HepG2 (cell line): Measurements from ENCODE around the gene PTPRD. TPM values are rescaled to one million over a fixed set of nuclear protein-coding genes. Genes with fewer than 3 reads are reported as not detected.

Source experiments
- ATAC-seq: fragments of 200-7000 bp; cut with Tn5 transposase; 3 replicates; pipeline ENCODE4 v1.9.1; 2020; ENCODE audit warnings: mild to moderate bottlenecking, moderate library complexity
- BruUV-seq: library from RNA; stranded (reverse); fragments of 400-500 nt; replicated peaks from 2 replicates; lab custom pipeline; 2021; lab: Mats Ljungman, UMichigan
- CTCF ChIA-PET: fragments of 300-600 bp; formaldehyde crosslinking; extraction: SDS; loops from one replicate; lab custom pipeline; 2021; ENCODE audit warnings: low total read pairs, inconsistent platforms, low intra/inter-chr PET ratio; lab: Yijun Ruan, JAX
- POLR2A ChIA-PET: fragments of 350-600 bp; sonication (Branson Sonifier 250); formaldehyde crosslinking; loops from one replicate; lab custom pipeline; 2020; ENCODE audit warnings: antibody characterized with exemption, inconsistent platforms; lab: Yijun Ruan, JAX
- DNase-seq: peaks from one replicate; pipeline ENCODE4 v3.0.0-alpha.2; 2015; ENCODE audit warnings: low spot score
- FAIRE-seq: peaks from 3 replicates; lab custom pipeline; 2011; peaks lifted over from hg19 to GRCh38; lab: Jason Lieb, UNC
- H2AFZ ChIP-seq: one replicate; pipeline ENCODE4 v1.6.1; 2011; ENCODE audit warnings: low read length, inconsistent platforms
- H3K27ac ChIP-seq: fragments of 300-600 bp; 3 replicates; pipeline ENCODE4 v1.8.0; 2011; ENCODE audit warnings: mixed run types, mild to moderate bottlenecking, mixed read lengths, low read length, inconsistent platforms; ENCODE audit not compliant: insufficient read depth; ENCODE audit errors: extremely low read length
- H3K27me3 ChIP-seq, 2 experiments: fragments of 200-600 bp in 1 of 2; 2 replicates in 1 of 2; 3 replicates in 1 of 2; pipeline versions ENCODE4 v1.6.0 to v1.8.0; 2011; ENCODE audit warnings: low read length in 2 of 2, mild to moderate bottlenecking in 2 of 2, moderate library complexity in 2 of 2, inconsistent platforms in 1 of 2; ENCODE audit not compliant: insufficient read depth in 2 of 2, control insufficient read depth in 1 of 2
- H3K36me3 ChIP-seq, 2 experiments: fragments of 200-600 bp in 1 of 2; replicated peaks in 1 of 2; 2 replicates in 1 of 2; 3 replicates in 1 of 2; pipeline versions ENCODE4 v1.5.1 to v1.8.0; 2011; ENCODE audit warnings: low read length in 2 of 2, inconsistent platforms in 1 of 2; ENCODE audit not compliant: insufficient read depth in 2 of 2, control insufficient read depth in 1 of 2
- H3K4me1 ChIP-seq: 2 replicates; pipeline ENCODE4 v1.5.1; 2012; ENCODE audit warnings: low read length, inconsistent platforms; ENCODE audit not compliant: insufficient read depth
- H3K4me2 ChIP-seq: 2 replicates; pipeline ENCODE4 v1.6.0; 2011; ENCODE audit warnings: low read depth, low read length, inconsistent platforms
- H3K4me3 ChIP-seq, 3 experiments: fragments of 200-600 bp in 1 of 3; sonication (generic), shearing (Covaris generic) in 1 of 3; replicated peaks in 1 of 3; 2 replicates each; pipeline ENCODE4 v1.5.1; 2011 to 2016; ENCODE audit warnings: low read length in 3 of 3, inconsistent platforms in 2 of 3, low read depth in 2 of 3, mild to moderate bottlenecking in 2 of 3, control low read depth in 1 of 3, mixed read lengths in 1 of 3; ENCODE audit not compliant: insufficient read depth in 1 of 3
- H3K79me2 ChIP-seq: one replicate; pipeline ENCODE4 v1.6.1; 2011; ENCODE audit warnings: low read length, inconsistent platforms; ENCODE audit not compliant: insufficient read depth
- H3K9ac ChIP-seq: 2 replicates; pipeline ENCODE4 v1.6.0; 2011; ENCODE audit warnings: mild to moderate bottlenecking, low read depth, low read length, inconsistent platforms; ENCODE audit not compliant: insufficient read depth
- H3K9me3 ChIP-seq: 2 replicates; pipeline ENCODE4 v1.5.1; 2012; ENCODE audit warnings: mild to moderate bottlenecking, low read length
- H4K20me1 ChIP-seq: 2 replicates; pipeline ENCODE4 v1.6.0; 2011; ENCODE audit warnings: inconsistent platforms, mild to moderate bottlenecking, low read length, moderate library complexity; ENCODE audit not compliant: insufficient read depth
- FOXO1 ChIP-seq: sonication (generic); formaldehyde crosslinking; IDR thresholded peaks from 2 replicates; pipeline ENCODE4 v1.4.0; 2020; ENCODE audit warnings: missing genetic modification reagents
- HES4 ChIP-seq: sonication (generic); formaldehyde crosslinking; IDR thresholded peaks from 2 replicates; pipeline ENCODE4 v1.9.0; 2021; ENCODE audit warnings: mild to moderate bottlenecking, missing genetic modification reagents, borderline replicate concordance
- REL ChIP-seq: sonication (generic); formaldehyde crosslinking; conservative IDR thresholded peaks from 2 replicates; pipeline ENCODE4 v1.8.0; 2022; ENCODE audit warnings: mild to moderate bottlenecking, missing genetic modification reagents, moderate library complexity
- ZNF652 ChIP-seq: IDR thresholded peaks from 2 replicates; pipeline ENCODE4 v1.6.1; 2016; ENCODE audit warnings: low read depth, borderline replicate concordance
- WGBS: methylation state at CpG from one replicate; pipeline ENCODE4 v1.1.6; 2017; ENCODE audit warnings: low lambda C conversion rate; 5-methylcytosine and 5-hydroxymethylcytosine counted together
- in situ Hi-C: cut with HindIII; loops from 2 replicates; pipeline ENCODE4 v1.10.0; 2017; ENCODE audit warnings: low pct_unique_long_range_greater_than_20kb; ENCODE audit not compliant: extremely low pct_ligation_motif_present
- intact Hi-C: fragments of 100-400 bp; cut with micrococcal nuclease; formaldehyde crosslinking; loops from one replicate; pipeline ENCODE4 v1.10.0; 2022; ENCODE audit not compliant: unreplicated experiment
- polyA plus RNA-seq, 8 experiments: library from polyadenylated mRNA; depleted of rRNA in 3 of 8; stranded (reverse) in 7 of 8; unstranded in 1 of 8; fragments of >200 nt; fragmentation: Illumina TruSeq in 4 of 8; extraction: Trizol in 4 of 8; gene quantifications; 2 replicates each; pipeline versions ENCODE4 v1.2.1 to v1.2.3, GENCODE V29; 2011 to 2016; ENCODE audit warnings: low read depth in 4 of 8, missing spikeins in 1 of 8, mixed read lengths in 1 of 8; ENCODE audit not compliant: insufficient read depth in 1 of 8
- total RNA-seq, 5 experiments: library from RNA; depleted of rRNA; stranded (reverse); fragments of >200 nt; fragmentation: Illumina TruSeq; extraction: Trizol; gene quantifications; 2 replicates each; pipeline ENCODE4 v1.2.3, GENCODE V29; 2016; ENCODE audit warnings: low read depth in 1 of 5
- TF ChIP-seq, protein P1 (sequence below): sonication (generic); formaldehyde crosslinking; IDR thresholded peaks from 2 replicates; pipeline ENCODE4 v1.5.0; 2020; ENCODE audit warnings: mild to moderate bottlenecking, missing genetic modification reagents, moderate library complexity
- TF ChIP-seq, protein P2 (sequence below): IDR thresholded peaks from 2 replicates; pipeline ENCODE4 v1.6.1; 2016; ENCODE audit warnings: missing biosample characterization, missing genetic modification reagents, low read depth

Gene PTPRD
- total and polyA plus RNA-seq, 2 of the 13 experiments (the other 11 are each of a cell fraction or from before 2014, with no cell fraction given), result 0.05 TPM; not detected in 1

- 13% methylated on average over 4 of the region's 7 CpGs for WGBS
These were observed 1939.0 kb downstream of the PTPRD start for GRCh38 chr9:8673830-8674229.

More at GRCh38 chr9:8673830-8674229, 1939.0 kb downstream of the PTPRD start:
- no peak for ATAC-seq
- in situ Hi-C loops, result no loop called here
- TF ChIP-seq, protein P1, sequence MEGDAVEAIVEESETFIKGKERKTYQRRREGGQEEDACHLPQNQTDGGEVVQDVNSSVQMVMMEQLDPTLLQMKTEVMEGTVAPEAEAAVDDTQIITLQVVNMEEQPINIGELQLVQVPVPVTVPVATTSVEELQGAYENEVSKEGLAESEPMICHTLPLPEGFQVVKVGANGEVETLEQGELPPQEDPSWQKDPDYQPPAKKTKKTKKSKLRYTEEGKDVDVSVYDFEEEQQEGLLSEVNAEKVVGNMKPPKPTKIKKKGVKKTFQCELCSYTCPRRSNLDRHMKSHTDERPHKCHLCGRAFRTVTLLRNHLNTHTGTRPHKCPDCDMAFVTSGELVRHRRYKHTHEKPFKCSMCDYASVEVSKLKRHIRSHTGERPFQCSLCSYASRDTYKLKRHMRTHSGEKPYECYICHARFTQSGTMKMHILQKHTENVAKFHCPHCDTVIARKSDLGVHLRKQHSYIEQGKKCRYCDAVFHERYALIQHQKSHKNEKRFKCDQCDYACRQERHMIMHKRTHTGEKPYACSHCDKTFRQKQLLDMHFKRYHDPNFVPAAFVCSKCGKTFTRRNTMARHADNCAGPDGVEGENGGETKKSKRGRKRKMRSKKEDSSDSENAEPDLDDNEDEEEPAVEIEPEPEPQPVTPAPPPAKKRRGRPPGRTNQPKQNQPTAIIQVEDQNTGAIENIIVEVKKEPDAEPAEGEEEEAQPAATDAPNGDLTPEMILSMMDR, result 0 out of 2 replicates have a peak, but pooled peaks have one; percentile 15
- no peak for TF ChIP-seq HES4 (CRISPR knock-in tag)
- no peak for TF ChIP-seq FOXO1 (CRISPR knock-in tag)
- no peak for TF ChIP-seq ZNF652 (CRISPR knock-in tag)
- TF ChIP-seq, protein P2, sequence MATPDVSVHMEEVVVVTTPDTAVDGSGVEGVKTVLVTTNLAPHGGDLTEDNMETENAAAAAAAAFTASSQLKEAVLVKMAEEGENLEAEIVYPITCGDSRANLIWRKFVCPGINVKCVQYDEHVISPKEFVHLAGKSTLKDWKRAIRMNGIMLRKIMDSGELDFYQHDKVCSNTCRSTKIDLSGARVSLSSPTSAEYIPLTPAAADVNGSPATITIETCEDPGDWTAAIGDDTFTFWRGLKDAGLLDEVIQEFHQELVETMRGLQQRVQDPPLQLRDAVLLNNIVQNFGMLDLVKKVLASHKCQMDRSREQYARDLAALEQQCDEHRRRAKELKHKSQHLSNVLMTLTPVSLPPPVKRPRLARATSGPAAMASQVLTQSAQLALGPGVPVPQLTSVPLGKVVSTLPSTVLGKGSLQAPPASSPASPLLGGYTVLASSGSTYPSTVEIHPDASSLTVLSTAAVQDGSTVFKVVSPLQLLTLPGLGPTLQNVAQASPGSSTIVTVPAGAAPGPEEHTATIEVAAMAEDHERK (CRISPR knock-in tag), result no peak
- TF ChIP-seq REL (CRISPR knock-in tag), result no peak
- TF ChIP-seq, all 625 proteins: peak for 1
- intact Hi-C loops, result loop anchor here (10.0 kb wide), 2 partner anchors 221 to 331 kb away; no protein-coding TSS in a partner anchor
- no peak overlapping the region for H2AFZ ChIP-seq
- H3K4me3 ChIP-seq, result no peak overlapping the region
- H3K27me3 ChIP-seq, result no peaks in the 10 kb centered on the region
- CTCF ChIA-PET, result no interaction called here
- no peaks in the 10 kb centered on the region for H3K4me1 ChIP-seq
- H3K79me2 ChIP-seq, result no peaks in the 10 kb centered on the region
- no TSS peak for BruUV-seq
- FAIRE-seq (no peak), DNase-seq (no peak)
- H4K20me1 ChIP-seq, result no peaks in the 10 kb centered on the region
- no peaks in the 10 kb centered on the region for H3K36me3 ChIP-seq
- POLR2A ChIA-PET, result no interaction called here
- no peaks in the 10 kb centered on the region for H3K9me3 ChIP-seq
- no peak overlapping the region for H3K27ac ChIP-seq
- no peak overlapping the region for H3K4me2 ChIP-seq
- no peak overlapping the region for H3K9ac ChIP-seq
